ENCODE data around the gene SDSL. TPM values are rescaled to one million over a fixed set of nuclear protein-coding genes. Genes with fewer than 3 reads are reported as not detected.

SDSL gene
- polyA plus RNA-seq, 3 donors from 2014 or later, result 1.1 to 3.9 (median 2.7) TPM

DNA sequence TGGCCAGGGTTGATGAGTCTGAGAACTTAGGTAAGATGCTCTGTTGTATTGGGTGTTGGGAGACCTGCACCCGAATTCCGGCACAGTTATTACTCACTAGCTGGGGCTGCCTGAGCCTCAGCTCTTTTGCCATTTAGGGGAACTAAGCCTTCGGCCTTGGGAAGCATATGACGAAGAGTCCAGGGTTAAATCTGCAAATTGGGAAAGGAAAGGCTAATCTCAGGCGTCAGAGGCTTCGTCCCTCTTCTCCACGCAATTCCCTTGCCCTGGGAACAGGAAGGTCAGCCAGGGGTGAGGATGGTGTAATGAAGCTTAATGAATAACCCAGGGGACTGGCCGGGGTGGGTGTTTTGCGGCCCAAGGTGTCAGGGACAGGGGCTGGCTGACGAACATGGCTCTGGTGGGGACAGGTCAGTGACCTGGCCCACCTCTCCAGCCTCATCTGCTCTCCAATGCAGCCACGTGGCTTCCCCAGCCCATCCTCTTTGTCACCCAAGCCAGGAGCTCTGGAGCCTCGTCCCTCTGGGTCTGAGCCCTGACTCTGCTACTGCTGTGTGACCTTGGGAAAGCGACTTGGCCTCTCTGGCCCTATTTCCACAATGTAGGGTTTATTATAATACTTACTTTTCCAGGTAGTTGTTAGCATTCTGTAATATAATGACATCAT, 3.8 kb upstream of the SDSL start:
- H3K4me1 Mint-ChIP-seq, result peaks cover 0 to 2% of the 10 kb centered on the region in 2 donors
- no peaks in the 10 kb centered on the region for H3K9me3 Mint-ChIP-seq
- H3K27me3 Mint-ChIP-seq (ENCODE audit: low read depth in 3 of 3), result peaks cover 0 to 10% (median 1%) of the 10 kb centered on the region in 3 donors
- no peaks in the 10 kb centered on the region for H3K36me3 Mint-ChIP-seq
- H3K27ac Mint-ChIP-seq, result no peak overlapping the region
- H3K4me3 Mint-ChIP-seq, result no peak overlapping the region
- no peak for DNase-seq

DNA sequence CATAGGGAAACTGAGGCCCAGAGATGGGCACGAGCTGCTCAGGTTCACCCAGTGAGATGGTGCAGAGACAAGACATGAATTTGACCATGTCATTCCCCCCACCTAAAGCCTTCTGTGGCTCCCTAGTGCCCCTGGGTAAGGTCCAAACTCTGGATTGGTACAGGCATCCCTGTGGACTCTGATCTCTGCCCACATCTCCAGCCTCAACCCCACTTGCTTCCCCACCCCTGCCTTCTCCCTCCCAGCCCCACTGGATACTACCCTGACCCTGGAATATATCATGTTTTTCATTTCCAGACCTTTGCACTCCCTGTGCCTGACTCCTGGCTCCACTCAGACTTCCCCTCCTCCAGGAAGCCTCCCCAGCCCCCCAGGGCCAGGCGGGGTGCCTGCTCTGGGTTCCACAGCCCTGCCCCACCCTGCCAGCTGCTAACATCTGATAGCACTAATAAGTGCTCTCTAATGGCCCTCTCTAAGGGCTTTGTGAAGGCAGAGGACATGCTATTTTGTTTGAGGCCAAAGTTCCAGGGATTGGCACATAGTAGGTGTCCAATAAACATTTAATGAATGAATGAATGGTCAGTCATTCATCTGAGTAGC, 1.1 kb upstream of the SDSL start:
- DNase-seq, result no peak
- no peaks in the 10 kb centered on the region for H3K36me3 Mint-ChIP-seq
- H3K27me3 Mint-ChIP-seq (ENCODE audit: low read depth in 3 of 3), result peaks cover 0 to 5% (median 4%) of the 10 kb centered on the region in 3 donors
- no peak overlapping the region for H3K4me3 Mint-ChIP-seq
- no peak overlapping the region for H3K27ac Mint-ChIP-seq
- peaks cover 0 to 2% of the 10 kb centered on the region in 2 donors for H3K4me1 Mint-ChIP-seq
- H3K9me3 Mint-ChIP-seq, result no peaks in the 10 kb centered on the region

DNA sequence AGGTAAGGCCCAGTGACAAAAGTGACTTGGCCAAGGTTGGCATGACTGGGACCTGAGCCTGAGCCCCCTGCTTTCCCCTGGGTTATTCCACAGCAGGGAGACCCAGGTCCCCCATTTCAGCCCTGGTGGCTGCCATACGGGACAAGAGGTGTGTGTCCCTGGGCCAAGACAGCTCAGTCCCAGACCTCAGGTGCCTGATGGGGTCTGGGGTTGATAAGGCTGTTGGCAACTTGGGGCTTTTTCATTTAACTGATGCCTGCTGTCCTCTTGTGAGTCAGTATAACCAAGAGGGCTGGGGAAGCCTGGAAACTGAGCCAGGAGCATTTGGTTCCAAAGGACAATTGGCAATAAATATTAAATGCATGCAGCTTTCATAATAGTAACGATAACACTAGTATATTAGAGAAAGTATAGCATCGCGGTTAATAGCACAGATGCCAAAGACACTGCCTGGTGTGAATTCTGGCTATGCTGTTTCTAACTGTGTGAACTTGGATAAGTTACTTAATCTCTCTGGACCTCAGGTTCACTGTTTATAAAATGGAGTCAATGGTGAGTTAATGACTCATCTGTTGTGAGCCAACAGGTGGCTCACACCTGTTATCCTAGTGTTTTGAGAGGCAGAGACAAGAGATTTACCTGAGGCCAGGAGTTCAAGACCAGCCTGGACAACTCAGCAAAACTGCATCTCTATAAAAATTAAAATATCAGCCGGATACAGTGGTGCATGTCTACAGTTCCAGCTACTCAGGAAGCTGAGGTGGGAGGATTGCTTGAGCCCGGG, 898 bp downstream of the SDSL start:
- peaks cover 0 to 2% of the 10 kb centered on the region in 2 donors for H3K4me1 Mint-ChIP-seq
- no peak for DNase-seq
- peaks cover 0 to 6% (median 5%) of the 10 kb centered on the region in 3 donors for H3K27me3 Mint-ChIP-seq (ENCODE audit: low read depth in 3 of 3)
- H3K4me3 Mint-ChIP-seq, result peak overlapping the region in 1 of 5 donors; percentile 97
- no peaks in the 10 kb centered on the region for H3K36me3 Mint-ChIP-seq
- no peak overlapping the region for H3K27ac Mint-ChIP-seq
- H3K9me3 Mint-ChIP-seq, result no peaks in the 10 kb centered on the region

DNA sequence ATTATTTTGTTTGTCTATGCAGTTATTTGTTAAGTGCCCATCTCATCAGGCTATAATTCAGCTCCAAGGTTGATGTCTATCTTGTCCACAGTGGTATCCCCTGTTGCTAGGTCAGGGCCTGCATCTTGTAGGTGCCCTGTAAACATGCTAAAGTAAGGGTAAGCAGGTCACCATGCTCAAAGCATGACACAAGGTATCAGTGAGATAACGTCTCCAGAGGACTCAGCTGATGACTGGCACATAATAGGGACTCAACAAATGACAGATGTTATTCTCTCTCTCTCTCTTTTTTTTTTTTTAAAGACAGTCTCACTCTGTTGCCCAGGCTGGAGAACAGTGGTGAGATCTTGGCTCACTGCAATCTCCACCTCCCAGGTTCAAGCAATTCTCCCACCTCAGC, 2.3 kb downstream of the SDSL start:
- H3K4me1 Mint-ChIP-seq, result peaks cover 0 to 2% of the 10 kb centered on the region in 2 donors
- no peak for DNase-seq
- peak overlapping the region in 1 of 5 donors; percentile 14 for H3K4me3 Mint-ChIP-seq
- H3K27ac Mint-ChIP-seq, result no peak overlapping the region
- peaks cover 0 to 6% (median 6%) of the 10 kb centered on the region in 3 donors for H3K27me3 Mint-ChIP-seq (ENCODE audit: low read depth in 3 of 3)
- H3K9me3 Mint-ChIP-seq, result no peaks in the 10 kb centered on the region
- H3K36me3 Mint-ChIP-seq, result no peaks in the 10 kb centered on the region

DNA sequence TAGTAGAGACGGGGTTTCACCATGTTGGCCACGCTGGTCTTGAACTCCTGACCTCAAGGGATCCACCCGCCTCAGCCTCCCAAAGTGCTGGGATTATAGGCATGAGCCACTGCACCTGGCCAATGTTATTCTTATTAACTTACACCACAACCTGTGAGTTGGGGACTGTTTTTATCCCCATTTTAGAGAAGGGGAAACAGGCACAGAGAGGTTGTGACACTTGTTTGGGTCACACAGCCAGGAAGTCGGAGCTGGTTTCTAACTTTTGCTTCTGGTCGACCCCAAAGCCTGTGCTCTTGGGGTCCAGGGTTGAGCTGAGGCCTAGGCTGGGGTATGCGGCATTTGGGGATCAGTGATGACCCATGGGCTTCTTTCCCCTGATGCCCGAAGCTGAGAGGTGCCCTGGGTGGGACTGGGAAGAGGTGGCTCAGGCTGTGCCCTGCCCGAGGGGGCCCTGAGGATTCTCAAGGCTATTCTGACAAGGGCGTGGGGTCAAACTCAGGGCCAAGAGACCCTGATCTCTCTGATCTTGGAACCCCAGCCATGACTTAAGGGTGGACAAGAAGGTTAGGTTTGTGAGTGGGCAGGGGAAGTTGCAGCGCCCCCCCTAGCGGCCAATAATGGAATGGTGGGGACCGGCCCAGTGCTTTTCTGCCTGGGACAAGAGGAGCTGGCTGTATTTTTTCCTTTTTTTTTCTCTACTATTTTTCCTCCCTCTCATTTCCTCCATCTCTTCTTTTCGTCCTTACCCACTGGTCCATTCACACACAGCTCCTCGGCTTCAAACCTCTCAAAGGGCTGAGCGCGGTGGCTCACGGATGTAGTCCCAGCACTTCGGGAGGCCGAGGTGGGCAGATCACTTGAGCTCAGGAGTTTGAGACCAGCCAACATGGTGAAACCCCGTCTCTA, 3.0 kb downstream of the SDSL start:
- H3K27ac Mint-ChIP-seq, result no peak overlapping the region
- peak; percentile 18 to 41 (median 26) for DNase-seq
- H3K9me3 Mint-ChIP-seq, result no peaks in the 10 kb centered on the region
- H3K4me3 Mint-ChIP-seq, result no peak overlapping the region
- peaks cover 0 to 2% of the 10 kb centered on the region in 2 donors for H3K4me1 Mint-ChIP-seq
- no peaks in the 10 kb centered on the region for H3K36me3 Mint-ChIP-seq
- peaks cover 0 to 6% (median 6%) of the 10 kb centered on the region in 3 donors for H3K27me3 Mint-ChIP-seq (ENCODE audit: low read depth in 3 of 3)

DNA sequence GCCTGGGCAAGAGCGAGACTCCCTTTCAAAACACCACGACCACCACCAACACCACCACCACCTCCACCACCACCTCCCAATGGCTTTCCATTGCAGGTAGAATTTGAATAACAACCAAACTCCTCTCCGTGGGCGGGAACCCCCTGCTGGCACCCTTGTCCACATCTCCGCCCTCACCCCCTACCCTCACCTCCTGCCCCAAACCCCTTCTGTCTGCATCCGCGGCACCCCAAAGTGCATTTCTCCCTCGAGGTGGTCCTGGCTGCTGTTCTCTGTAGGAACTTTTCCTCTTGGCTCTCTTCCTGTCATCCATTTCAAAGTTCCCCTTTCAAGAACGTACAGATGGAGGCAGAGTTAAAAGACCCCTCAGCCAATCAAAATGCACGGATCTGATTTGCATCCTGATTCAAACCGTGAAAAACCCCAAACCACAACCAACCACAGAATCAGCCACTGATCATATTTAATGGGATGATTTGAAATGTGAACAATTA, 3.8 kb downstream of the SDSL start:
- Mint-ChIP-seq H3K27me3 (ENCODE audit: low read depth in 3 of 3) (peaks cover 0 to 6% (median 5%) of the 10 kb centered on the region in 3 donors), H3K4me3 (no peak overlapping the region), H3K27ac (no peak overlapping the region), H3K9me3 (no peaks in the 10 kb centered on the region), H3K4me1 (peaks cover 0 to 2% of the 10 kb centered on the region in 2 donors), H3K36me3 (no peaks in the 10 kb centered on the region)
- DNase-seq, result no peak

DNA sequence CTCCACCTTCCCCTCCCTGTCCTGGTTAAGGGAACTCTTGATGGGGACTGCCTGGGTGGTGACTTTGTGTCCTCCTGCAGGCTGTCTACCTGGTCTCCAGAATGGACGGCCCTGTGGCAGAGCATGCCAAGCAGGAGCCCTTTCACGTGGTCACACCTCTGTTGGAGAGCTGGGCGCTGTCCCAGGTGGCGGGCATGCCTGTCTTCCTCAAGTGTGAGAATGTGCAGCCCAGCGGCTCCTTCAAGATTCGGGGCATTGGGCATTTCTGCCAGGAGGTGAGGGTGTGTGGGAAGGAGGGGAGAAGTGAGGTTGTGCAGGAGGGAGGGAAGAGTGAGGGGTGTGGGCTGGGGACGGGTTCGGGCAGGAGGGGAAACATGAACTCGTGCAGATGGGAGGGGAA, 5.7 kb downstream of the SDSL start:
- Mint-ChIP-seq H3K27me3 (ENCODE audit: low read depth in 3 of 3) (peaks cover 0 to 6% (median 6%) of the 10 kb centered on the region in 3 donors), H3K27ac (no peak overlapping the region), H3K9me3 (no peaks in the 10 kb centered on the region), H3K36me3 (no peaks in the 10 kb centered on the region), H3K4me3 (no peak overlapping the region), H3K4me1 (no peaks in the 10 kb centered on the region)
- DNase-seq, result no peak

DNA sequence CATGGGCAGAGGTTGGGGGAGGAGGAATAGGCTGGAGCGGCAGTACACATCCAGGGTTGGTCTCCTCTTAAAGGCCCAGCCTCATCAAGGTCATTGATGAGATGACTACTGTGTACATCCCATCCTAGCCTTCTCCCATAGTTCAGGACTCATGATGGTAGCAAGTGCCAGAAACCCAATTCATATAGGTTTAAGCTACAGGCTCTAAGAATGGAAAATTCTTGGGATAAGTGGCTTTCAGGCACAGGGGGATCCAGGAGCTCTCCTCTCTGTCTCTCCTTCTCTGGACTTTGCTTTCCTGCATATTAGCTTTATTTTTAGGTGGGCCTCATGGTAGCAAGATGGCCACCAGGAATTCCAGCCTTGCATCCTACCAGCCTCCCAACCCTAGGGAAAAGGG, 6.3 kb downstream of the SDSL start:
- no peaks in the 10 kb centered on the region for H3K9me3 Mint-ChIP-seq
- no peak for DNase-seq
- no peak overlapping the region for H3K27ac Mint-ChIP-seq
- no peaks in the 10 kb centered on the region for H3K4me1 Mint-ChIP-seq
- H3K27me3 Mint-ChIP-seq (ENCODE audit: low read depth in 3 of 3), result peaks cover 0 to 6% (median 4%) of the 10 kb centered on the region in 3 donors
- no peak overlapping the region for H3K4me3 Mint-ChIP-seq
- no peaks in the 10 kb centered on the region for H3K36me3 Mint-ChIP-seq

DNA sequence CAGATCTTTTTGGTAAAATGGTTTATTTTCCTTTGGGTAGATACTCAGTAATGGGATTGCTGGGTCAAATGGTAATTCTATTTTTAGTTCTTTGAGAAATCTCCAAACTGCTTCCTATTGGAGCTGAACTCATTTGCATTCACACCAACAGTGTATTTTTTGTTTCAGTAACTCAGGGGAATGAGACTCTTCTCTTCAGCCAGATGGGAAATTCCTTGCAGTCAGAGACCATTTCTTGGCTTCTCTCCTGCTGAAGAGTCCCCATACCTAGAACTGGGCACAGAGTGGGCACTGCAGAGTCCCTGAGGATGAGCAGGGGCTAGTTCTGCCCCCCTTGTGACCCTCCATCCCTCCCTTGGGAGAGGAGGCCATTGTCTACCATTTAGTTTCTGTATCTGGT, 10.8 kb downstream of the SDSL start:
- Mint-ChIP-seq H3K27me3 (ENCODE audit: low read depth in 3 of 3) (peaks cover 0 to 2% (median 2%) of the 10 kb centered on the region in 3 donors), H3K27ac (no peak overlapping the region), H3K9me3 (no peaks in the 10 kb centered on the region), H3K4me1 (no peaks in the 10 kb centered on the region), H3K36me3 (no peaks in the 10 kb centered on the region), H3K4me3 (no peak overlapping the region)
- DNase-seq, result no peak

DNA sequence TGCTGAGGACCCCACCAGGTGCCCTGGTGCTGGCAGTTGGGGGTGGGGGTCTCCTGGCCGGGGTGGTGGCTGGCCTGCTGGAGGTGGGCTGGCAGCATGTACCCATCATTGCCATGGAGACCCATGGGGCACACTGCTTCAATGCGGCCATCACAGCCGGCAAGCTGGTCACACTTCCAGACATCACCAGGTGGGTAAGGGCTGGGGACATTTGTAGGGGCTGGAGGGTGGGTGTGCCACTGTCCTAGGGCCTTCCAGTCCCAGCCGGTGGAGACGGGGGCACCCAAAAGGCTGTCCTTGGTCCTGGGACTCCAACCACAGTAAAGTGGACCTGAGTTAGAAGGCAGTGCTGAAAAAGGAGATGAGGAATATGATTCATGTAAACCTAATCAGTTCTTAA, 13.2 kb downstream of the SDSL start:
- Mint-ChIP-seq H3K9me3 (no peaks in the 10 kb centered on the region), H3K27ac (no peak overlapping the region), H3K4me3 (no peak overlapping the region), H3K27me3 (ENCODE audit: low read depth in 3 of 3) (peaks cover 0 to 2% (median 0%) of the 10 kb centered on the region in 3 donors), H3K4me1 (no peaks in the 10 kb centered on the region), H3K36me3 (no peaks in the 10 kb centered on the region)
- no peak for DNase-seq

DNA sequence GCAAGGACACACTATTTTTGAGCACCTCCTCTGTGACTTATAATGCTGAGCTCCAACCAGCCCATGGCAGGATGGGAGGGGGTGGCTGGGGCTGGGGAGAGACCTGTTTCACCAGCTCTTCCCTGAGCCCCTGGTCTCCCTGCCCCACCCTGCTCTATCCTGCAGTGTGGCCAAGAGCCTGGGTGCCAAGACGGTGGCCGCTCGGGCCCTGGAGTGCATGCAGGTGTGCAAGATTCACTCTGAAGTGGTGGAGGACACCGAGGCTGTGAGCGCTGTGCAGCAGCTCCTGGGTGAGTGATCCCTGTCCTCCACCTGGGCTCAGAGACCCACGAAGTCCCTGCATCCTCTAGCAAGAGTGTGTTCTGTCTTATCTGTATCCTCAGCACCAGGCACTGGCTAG, 14.4 kb downstream of the SDSL start:
- Mint-ChIP-seq H3K27ac (no peak overlapping the region), H3K4me3 (no peak overlapping the region), H3K27me3 (ENCODE audit: low read depth in 3 of 3) (no peaks in the 10 kb centered on the region), H3K36me3 (no peaks in the 10 kb centered on the region), H3K9me3 (no peaks in the 10 kb centered on the region), H3K4me1 (no peaks in the 10 kb centered on the region)
- DNase-seq, result no peak

DNA sequence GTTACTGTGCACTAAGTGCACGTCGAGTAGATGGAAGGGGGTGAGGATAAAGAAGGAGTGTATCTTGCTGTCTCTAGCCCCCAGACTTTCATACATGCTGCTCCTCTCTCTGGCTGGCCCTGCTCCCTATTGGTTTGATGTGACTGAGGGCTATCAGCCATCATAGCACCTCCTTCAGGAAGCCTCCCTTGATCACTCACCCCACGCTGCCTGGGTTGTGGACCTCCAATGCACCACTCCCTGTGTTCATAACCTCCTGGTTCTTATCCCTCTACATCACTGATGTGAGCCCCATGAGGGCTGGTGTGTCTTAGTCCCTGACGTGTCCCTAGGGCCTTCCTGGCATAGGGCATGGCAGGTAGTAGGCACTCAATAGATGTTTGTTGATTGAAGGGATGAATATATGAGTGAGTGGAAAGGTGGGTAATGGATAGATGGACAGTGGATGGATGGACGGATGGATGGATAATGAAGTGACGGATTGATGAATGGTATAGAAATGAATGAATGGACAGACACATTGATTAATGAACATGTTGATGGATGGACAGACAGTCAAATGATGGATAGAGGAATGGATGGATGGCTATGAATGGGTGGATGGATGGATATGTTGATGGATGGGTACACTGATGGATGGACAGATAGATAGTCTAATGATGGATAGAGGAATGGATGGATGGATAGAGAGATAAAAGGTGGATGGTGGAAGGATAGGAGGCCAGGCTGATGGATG, 15.0 kb downstream of the SDSL start:
- no peak overlapping the region for H3K27ac Mint-ChIP-seq
- no peaks in the 10 kb centered on the region for H3K9me3 Mint-ChIP-seq
- H3K4me3 Mint-ChIP-seq, result no peak overlapping the region
- H3K27me3 Mint-ChIP-seq (ENCODE audit: low read depth in 3 of 3), result no peaks in the 10 kb centered on the region
- DNase-seq, result no peak
- no peaks in the 10 kb centered on the region for H3K4me1 Mint-ChIP-seq
- no peaks in the 10 kb centered on the region for H3K36me3 Mint-ChIP-seq

DNA sequence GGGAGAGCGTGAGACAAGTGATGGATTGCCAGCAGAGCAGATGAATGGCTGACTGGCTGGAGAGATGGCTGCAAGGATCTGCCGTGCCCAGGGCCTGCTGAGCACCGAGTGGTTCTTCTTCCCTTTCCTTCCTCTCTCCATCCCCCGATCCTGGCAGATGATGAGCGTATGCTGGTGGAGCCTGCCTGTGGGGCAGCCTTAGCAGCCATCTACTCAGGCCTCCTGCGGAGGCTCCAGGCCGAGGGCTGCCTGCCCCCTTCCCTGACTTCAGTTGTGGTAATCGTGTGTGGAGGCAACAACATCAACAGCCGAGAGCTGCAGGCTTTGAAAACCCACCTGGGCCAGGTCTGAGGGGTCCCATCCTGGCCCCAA, 15.5 kb downstream of the SDSL start:
- H3K4me1 Mint-ChIP-seq, result no peaks in the 10 kb centered on the region
- no peaks in the 10 kb centered on the region for H3K27me3 Mint-ChIP-seq (ENCODE audit: low read depth in 3 of 3)
- H3K9me3 Mint-ChIP-seq, result no peaks in the 10 kb centered on the region
- H3K36me3 Mint-ChIP-seq, result no peaks in the 10 kb centered on the region
- no peak overlapping the region for H3K27ac Mint-ChIP-seq
- DNase-seq, result no peak
- H3K4me3 Mint-ChIP-seq, result no peak overlapping the region

Measured in immature natural killer cell (primary cell).